Activated naive CD4-positive, alpha-beta T cell (primary cell): ENCODE measurements around the gene ISL2.

Source experiments
- DNase-seq, 4 experiments: peaks; one replicate each; lab custom pipeline; 2025; lab: John Stamatoyannopoulos, UW

Gene ISL2

DNA sequence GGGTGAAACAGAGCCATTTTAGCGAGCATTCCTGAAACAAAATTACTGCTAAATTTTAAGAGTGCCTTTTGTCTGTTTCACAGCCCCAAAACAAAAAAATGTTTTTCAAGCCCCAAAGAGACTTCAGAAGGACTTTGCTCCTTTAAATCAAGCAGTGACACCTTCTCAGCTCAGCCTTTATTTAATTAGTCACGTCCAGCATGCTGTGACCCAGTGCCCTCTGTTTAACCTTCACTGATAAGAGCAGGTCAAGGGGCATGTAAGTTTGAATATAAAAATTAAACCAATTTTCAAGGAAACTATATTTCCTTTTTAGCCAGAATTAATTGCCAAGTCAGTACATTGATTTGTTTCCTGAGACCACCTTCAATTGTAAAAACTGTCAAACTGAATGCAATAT lies 40.6 kb downstream of the ISL2 start:
- DNase-seq, result no peak

DNA sequence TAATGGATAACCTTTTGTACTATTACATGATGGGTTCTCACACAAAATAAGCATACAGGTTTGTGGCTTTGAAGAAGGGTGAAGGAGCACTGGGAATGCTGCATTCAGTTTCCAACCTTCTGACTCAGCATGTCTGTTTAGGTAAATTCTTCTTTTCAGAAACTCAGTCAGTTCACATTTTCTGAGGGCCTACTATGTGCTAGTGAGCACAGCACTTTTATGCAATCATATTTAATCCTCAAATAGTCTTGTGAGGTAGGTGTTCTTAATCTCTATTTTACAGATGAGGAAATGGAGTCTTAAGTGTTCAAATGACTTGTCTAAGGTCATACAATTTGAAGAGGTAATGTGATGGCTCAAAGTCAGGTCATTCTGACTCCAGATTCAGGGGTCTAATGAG lies 41.2 kb downstream of the ISL2 start:
- DNase-seq, result no peak

DNA sequence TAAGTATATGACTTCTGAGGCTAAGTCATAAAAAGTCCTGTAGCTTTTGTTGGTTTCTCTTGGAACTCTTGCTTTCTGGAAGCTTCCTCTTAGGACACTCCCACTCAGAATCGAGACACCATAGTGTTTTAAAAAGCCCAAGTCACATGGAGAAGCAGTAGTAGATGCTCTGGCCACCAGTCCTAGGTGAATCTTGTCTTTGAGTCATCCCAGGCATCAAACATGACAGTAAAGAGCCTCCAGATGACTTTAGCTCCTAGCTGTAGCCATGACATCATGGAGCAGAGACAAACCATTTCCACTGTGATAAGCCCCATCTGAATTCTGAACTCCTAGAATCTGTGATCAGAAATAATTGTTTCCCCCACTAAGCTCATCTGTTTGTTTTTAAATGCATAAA lies 42.1 kb downstream of the ISL2 start:
- DNase-seq, result no peak

DNA sequence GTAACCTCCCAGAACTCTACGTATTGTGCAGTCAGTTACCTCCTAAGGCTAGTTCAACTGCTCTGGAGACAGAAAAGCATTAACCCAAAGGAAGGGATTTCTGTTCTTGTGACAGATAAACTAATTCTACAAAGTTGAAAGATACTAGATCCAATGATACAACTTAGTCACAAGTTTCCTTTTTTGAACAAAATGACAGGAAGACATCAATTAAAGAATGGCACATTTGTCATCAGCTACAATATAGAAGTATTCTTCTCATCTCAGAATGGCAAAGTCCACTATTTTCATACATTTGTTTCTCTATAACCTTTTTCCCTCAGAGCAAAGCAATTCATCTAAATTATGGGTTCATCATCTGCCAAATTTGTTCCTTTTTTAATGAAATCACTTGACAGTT lies 43.7 kb downstream of the ISL2 start:
- no peak for DNase-seq

DNA sequence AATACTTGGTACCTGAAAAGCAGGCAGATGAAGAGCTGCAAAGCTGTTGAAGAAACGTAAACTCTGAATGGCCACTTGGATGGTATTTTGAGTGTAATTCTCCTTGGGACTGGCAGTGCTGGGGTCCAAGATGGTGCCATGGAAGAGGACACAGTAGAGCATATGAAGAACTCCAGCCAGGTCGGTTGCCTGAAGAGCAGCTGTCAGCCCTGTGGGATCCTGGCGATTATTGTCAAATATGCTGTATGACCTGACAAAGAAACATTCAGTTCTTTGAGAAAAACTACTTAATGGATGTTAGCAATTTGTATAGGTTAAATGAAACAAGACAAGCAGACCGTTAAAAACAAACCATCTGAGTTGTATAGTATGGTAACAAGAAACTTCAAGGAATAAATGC lies 44.8 kb downstream of the ISL2 start:
- DNase-seq, result no peak

DNA sequence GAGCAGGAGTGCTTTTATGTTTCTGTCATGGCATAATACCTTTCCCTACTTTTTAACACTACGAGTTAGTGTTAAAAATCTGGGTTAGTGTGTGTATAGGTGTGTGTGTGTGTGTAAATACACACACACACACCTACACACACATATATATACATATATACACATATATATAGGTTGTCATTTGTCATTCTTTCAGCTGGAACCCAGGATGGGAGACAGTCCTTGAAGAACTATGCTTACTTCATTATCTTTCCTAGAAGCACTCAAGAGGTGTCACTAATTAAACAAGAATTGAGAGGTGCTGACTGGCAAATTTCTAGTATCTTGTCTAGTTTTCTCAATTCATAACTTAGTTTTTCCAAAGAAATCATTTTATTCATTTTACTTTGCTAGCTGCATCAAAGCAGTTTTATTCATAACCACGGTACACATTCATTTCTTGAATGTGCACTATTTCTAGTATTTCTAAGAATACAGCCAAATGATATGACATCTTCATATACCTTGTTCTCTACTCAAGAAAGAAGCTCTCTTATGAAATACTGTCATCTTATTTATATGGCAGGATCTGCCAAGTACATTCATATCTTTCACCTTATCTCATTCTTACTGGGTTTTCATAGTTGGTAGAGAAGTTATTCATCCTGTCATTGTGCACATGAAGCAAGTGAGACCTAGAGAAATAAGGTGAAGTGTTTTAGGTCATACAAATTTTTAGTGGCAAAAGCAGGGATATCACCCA lies 46.6 kb downstream of the ISL2 start:
- no peak for DNase-seq

DNA sequence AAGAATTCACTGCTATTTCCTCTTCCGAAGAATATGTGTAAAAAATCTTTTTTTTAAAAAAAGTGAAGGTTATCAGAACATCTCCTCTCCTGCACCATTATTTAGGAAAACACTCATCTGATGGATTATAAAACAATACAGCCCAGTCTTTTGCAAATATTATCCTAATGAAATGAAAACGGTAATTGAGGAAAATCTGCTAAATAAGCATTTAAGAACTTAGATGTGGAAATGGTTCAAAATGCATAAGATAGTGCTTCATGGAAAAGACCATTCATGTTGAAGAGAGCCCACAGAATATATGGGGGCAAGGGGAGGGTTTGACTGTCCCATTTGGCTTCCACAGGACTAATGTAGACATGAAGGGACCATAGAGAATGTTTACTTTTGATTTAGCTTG lies 47.8 kb downstream of the ISL2 start:
- no peak for DNase-seq

DNA sequence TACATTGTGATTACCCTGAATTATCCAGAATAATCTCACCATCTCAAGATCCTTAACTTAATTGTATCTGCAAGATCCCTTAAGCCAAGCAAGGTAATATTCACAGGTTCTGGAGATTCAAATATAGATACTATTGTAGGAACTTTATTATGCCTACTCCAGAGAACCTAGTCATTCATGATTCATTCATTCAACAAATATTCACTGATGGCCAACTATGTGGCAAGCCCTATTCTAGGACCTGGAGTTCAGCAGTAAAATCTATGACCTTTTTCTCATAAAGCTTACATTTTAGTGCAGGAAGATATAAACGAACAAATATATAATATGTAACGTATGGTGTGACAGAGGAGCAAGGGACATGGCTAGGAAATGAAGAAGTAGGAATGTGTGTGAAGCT lies 49.6 kb downstream of the ISL2 start:
- DNase-seq, result no peak

DNA sequence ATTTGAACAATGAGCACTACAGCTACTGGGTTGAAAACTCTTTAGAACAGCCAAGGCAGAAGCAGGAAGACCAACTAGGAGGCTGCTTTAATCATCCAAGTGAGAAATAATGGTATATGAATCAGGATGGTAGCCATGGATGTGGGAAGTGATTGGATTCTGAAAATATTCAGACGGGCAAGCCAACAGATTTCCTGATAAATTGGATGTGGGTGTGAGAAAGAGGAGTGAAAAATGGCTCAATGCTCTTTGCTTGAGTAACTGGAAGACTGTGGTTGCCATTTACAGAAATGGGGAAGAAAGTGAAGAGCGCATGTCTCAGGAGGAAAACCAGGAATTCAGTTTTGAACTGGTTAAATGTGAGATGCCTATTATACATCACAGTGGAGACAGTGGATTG lies 50.4 kb downstream of the ISL2 start:
- DNase-seq, result no peak

DNA sequence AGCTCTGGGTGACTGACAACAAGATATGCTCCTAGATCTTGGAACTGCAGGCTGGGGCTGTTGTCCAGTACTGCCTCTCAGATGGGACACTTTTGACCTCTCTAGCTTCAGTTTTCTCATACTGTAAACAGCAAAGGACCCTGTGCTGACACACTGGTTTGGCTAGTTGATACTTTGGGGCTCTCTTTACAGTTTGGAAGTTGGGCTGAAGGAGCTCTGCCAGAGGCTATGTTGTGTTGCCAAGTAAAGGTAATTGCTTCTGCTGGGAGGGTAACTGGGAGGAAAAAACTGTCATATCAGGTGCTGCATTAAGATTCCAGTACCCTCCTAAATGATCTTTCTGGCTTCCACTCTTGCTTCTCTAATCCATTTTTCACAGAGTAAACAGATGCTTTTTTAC lies 54.0 kb downstream of the ISL2 start:
- DNase-seq, result no peak

DNA sequence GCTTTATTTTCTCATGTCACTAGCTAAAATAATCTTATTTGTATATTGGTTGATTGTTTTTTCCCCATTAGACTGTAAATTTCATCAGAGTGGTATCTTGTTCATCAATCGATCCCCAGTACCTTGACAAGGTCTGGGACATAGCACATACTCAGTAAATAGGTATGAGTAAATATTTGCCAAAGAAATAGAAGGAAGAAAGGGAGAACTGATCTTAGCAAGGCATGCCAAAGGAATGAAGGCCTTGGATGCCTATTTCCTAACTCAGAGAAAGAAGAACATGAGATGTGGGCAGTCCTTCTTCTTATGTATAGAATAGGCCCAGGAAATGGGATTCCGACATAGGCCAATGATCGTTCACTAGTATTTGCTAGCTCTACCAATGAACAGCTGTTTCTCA lies 54.7 kb downstream of the ISL2 start:
- no peak for DNase-seq

DNA sequence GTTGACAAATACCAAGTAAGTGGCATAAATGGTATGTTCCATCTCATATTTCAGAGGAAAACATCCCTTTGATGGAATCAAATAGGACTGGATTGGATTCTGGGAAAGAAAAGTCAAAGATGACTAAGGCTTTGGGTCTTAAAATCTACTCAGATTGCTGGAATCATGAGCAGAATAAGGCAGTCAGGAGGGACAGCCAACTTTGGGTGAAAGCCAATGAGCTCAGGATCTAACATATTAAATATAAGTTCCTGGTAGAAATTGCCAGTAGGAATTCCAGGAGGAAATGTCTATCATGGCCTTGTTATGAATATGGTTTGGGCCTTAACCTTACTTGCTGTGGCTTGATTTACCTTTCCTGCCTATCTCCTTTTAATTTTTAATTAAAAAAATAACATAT lies 55.3 kb downstream of the ISL2 start:
- DNase-seq, result no peak
